Activated naive CD8-positive, alpha-beta T cell treated with anti-CD3 and anti-CD28 coated beads for 36 hours (primary cell): ENCODE measurements around the gene UMAD1. TPM values are rescaled to one million over a fixed set of nuclear protein-coding genes. Genes with fewer than 3 reads are reported as not detected.
"Not testable (repeated sequence)": the region's sequence is repeated elsewhere in the genome, so short reads cannot be mapped to it uniquely, and the experiment has no call there.

ENCODE experiments used
- DNase-seq: peaks from one replicate; pipeline ENCODE4 v3.0.0; 2021
- H3K27ac Mint-ChIP-seq: one replicate; pipeline ENCODE4 v1.8.0; 2022; ENCODE audit warnings: mild to moderate bottlenecking, moderate library complexity, mixed read lengths
- H3K27me3 Mint-ChIP-seq: one replicate; pipeline ENCODE4 v1.8.0; 2022; ENCODE audit warnings: mild to moderate bottlenecking, mixed read lengths
- H3K36me3 Mint-ChIP-seq: one replicate; pipeline ENCODE4 v1.8.0; 2021; ENCODE audit warnings: mild to moderate bottlenecking, mixed read lengths
- H3K4me1 Mint-ChIP-seq: one replicate; pipeline ENCODE4 v1.8.0; 2021; ENCODE audit warnings: mixed read lengths
- H3K4me3 Mint-ChIP-seq: one replicate; pipeline ENCODE4 v1.8.0; 2022; ENCODE audit warnings: mild to moderate bottlenecking, moderate library complexity, mixed read lengths
- H3K9me3 Mint-ChIP-seq: one replicate; pipeline ENCODE4 v1.8.0; 2022; ENCODE audit warnings: mixed read lengths
- total RNA-seq, 2 experiments: library from RNA; stranded (reverse); gene quantifications; one replicate each; pipeline ENCODE4 v1.2.3, GENCODE V29; 2021

Gene UMAD1
- total RNA-seq, 2 experiments from 2014 or later: 13.2 to 13.7 TPM

DNA sequence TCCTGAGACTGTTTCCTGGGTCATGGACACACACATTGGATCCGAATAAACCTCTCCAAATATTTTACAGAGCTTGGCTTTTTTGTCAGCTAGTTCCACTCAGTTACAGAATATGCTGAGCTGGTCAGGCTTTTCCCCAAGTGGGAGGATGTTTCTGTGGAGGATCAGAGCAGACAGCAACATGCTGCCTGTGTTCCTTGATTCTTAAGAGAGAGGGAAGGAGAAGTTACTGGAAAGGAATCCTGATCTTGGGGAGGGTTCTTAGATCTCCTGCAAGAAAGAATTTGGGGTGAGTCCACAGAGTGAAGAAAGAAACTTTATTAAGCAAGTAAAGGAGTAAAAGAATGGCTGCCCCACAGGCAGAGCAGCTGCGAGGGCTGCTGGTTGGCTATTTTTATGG is 154.7 kb downstream of the UMAD1 start:
- peaks cover 45% of the 10 kb centered on the region for H3K36me3 Mint-ChIP-seq
- H3K4me1 Mint-ChIP-seq: no peaks in the 10 kb centered on the region
- no peak for DNase-seq
- no peak overlapping the region for H3K4me3 Mint-ChIP-seq
- H3K27ac Mint-ChIP-seq: no peak overlapping the region
- no peaks in the 10 kb centered on the region for H3K27me3 Mint-ChIP-seq
- peaks cover 14% of the 10 kb centered on the region for H3K9me3 Mint-ChIP-seq

DNA sequence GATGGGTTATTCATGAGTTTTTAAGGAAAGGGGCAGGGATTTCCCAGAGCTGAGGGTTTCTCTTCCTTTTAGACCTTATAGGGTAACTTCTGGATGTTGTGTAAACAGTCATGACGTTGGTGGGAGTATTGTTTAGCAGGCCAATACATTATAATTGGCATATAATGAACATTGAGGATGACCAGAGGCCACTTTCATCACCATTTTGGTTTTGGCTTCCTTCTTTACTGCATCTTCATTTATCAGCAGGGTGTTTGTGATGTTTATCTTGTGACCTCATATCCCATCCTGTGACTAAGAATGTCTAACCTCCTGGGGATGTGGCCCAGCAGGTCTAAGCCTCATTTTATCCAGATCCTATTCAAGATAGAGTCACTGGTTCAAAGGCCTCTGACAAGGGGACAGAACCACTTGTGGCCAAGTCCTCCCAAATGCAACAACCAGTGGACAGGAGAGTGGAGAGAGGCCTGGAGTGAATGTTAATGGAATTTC is 155.1 kb downstream of the UMAD1 start:
- Mint-ChIP-seq H3K4me1 (no peaks in the 10 kb centered on the region), H3K36me3 (peaks cover 45% of the 10 kb centered on the region), H3K4me3 (no peak overlapping the region), H3K27me3 (no peaks in the 10 kb centered on the region), H3K9me3 (peaks cover 14% of the 10 kb centered on the region), H3K27ac (no peak overlapping the region)
- no peak for DNase-seq

DNA sequence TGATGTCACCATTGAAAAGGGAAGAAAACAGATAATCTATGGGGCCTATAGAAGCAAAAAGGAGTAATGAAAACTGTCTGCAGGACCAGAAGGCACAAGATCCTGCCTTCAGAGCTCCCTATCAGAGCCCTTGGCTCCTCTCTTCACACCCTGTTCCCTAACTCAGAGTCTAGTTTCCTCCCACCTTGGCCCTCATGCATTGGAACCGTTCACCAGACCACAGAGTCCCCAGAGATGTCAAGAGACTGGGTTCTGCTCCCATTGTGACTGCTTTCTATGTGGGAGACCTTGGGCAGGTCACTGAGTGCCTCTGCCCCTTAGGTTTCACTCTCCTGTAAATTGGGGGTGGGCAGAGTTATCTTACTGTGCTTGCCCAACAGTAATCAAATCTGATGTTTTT is 158.0 kb downstream of the UMAD1 start:
- Mint-ChIP-seq H3K36me3 (peaks cover 28% of the 10 kb centered on the region), H3K27me3 (no peaks in the 10 kb centered on the region), H3K4me1 (no peaks in the 10 kb centered on the region), H3K9me3 (peaks cover 14% of the 10 kb centered on the region), H3K4me3 (no peak overlapping the region), H3K27ac (no peak overlapping the region)
- no peak for DNase-seq

DNA sequence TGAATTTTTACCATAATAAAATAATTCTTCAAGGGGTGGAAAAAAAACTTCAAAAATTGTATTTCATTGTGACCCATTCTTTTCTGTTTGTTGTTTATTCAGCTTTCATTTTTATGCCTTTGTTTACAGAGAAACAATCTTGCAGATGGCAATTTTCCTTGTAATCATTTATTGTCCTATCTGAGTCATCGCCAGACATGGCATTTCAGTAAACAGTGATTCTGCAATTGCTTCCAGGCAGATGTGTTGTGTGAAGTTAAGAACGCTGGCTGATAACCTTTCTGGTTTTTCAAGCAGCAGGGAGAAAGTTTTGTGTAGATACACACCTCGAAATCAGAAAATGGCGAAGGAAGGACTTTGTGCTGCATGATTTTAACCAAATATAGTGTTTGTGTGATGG is 158.6 kb downstream of the UMAD1 start:
- Mint-ChIP-seq H3K36me3 (peaks cover 27% of the 10 kb centered on the region), H3K27ac (no peak overlapping the region), H3K4me1 (no peaks in the 10 kb centered on the region), H3K27me3 (no peaks in the 10 kb centered on the region), H3K4me3 (no peak overlapping the region), H3K9me3 (peaks cover 14% of the 10 kb centered on the region)
- DNase-seq: no peak

- H3K4me1 Mint-ChIP-seq: no peaks in the 10 kb centered on the region
- no peak overlapping the region for H3K4me3 Mint-ChIP-seq
- no peak for DNase-seq
- peaks cover 5% of the 10 kb centered on the region for H3K36me3 Mint-ChIP-seq
- no peak overlapping the region for H3K27ac Mint-ChIP-seq
- H3K27me3 Mint-ChIP-seq: no peaks in the 10 kb centered on the region
- H3K9me3 Mint-ChIP-seq: no peaks in the 10 kb centered on the region
These were observed 162.0 kb downstream of the UMAD1 start for GRCh38 chr7:7802531-7802930.

- H3K9me3 Mint-ChIP-seq: no peaks in the 10 kb centered on the region
- H3K4me1 Mint-ChIP-seq: no peaks in the 10 kb centered on the region
- no peak for DNase-seq
- no peaks in the 10 kb centered on the region for H3K27me3 Mint-ChIP-seq
- no peak overlapping the region for H3K4me3 Mint-ChIP-seq
- H3K27ac Mint-ChIP-seq: no peak overlapping the region
- no peaks in the 10 kb centered on the region for H3K36me3 Mint-ChIP-seq
These were observed 163.2 kb downstream of the UMAD1 start for GRCh38 chr7:7803715-7804178.

- H3K27ac Mint-ChIP-seq, H3K27me3 Mint-ChIP-seq, H3K36me3 Mint-ChIP-seq, H3K4me1 Mint-ChIP-seq, H3K4me3 Mint-ChIP-seq, DNase-seq, H3K9me3 Mint-ChIP-seq: not testable (repeated sequence)
These were observed 164.3 kb downstream of the UMAD1 start for GRCh38 chr7:7804822-7805221.

DNA sequence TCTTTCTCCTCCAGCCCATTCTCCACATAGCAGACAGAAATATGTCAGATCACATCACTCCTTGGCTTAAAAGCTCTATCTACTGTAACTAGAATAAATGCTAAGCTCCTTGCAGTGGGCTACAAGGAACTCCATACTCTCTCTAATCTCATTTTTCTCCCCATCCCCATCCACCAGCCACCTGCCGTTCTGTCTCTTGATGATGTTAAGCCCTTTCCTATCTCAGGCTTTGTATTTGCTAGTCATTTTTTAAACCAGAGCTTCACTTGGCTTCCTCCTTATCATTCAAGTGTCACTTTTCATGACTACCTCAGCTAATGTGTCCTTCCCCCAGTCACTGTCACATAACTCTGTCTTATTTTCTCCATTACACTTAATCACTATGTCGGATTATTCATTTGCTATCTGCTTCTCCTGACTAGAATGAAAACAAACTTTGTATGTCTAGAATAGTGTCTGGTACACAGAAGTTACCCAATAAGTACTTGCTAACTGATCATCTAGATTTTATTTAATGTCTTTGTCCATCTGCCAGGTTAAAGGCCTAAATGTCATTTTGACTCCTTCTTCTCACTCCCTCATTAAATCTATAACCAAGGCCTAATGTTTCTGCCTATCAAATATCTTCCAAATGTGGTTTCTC is 165.1 kb downstream of the UMAD1 start:
- Mint-ChIP-seq H3K4me1 (no peaks in the 10 kb centered on the region), H3K4me3 (no peak overlapping the region), H3K36me3 (no peaks in the 10 kb centered on the region), H3K9me3 (no peaks in the 10 kb centered on the region), H3K27ac (no peak overlapping the region), H3K27me3 (no peaks in the 10 kb centered on the region)
- no peak for DNase-seq

DNA sequence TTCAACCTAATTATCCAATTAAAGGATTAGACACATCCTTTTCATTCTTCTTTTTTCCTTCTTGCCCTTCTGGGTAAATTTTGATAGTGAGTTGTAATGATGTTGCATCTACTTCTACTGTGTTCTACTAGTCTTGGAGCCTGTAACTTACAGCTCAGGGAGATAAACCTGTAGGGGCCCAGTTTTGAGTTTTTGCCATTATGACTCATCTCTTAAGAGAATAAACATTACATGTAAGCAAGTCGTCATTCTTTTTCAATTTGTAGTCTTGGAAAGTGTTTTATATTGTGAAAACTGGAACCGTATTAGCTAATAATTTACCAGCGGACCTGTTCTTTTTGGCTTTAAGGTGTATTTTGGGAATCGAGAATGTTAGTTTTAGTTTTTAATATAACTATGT is 167.6 kb downstream of the UMAD1 start:
- Mint-ChIP-seq H3K27ac (no peak overlapping the region), H3K4me1 (no peaks in the 10 kb centered on the region), H3K9me3 (no peaks in the 10 kb centered on the region), H3K27me3 (no peaks in the 10 kb centered on the region), H3K4me3 (no peak overlapping the region), H3K36me3 (peaks cover 5% of the 10 kb centered on the region)
- no peak for DNase-seq

DNA sequence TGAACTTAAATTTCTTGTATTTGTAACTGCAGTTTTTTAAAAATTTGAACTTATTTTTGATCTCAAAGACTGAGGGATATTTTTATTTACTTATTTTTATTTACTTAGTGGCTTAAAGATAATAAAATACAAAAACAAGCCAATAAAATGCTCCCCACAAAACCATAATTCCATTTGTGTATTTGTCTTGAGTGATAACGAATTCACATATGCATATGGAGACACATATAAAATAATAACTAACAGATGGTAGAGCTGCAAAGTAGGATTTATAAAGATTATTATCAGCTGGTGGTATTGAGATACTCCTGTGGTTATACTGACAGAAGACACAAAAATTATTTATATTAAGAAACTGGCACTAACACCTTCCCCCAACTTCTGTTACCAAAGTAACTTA is 168.1 kb downstream of the UMAD1 start:
- Mint-ChIP-seq H3K9me3 (no peaks in the 10 kb centered on the region), H3K4me3 (no peak overlapping the region), H3K27ac (no peak overlapping the region), H3K36me3 (peaks cover 7% of the 10 kb centered on the region), H3K4me1 (no peaks in the 10 kb centered on the region), H3K27me3 (no peaks in the 10 kb centered on the region)
- DNase-seq: no peak

DNA sequence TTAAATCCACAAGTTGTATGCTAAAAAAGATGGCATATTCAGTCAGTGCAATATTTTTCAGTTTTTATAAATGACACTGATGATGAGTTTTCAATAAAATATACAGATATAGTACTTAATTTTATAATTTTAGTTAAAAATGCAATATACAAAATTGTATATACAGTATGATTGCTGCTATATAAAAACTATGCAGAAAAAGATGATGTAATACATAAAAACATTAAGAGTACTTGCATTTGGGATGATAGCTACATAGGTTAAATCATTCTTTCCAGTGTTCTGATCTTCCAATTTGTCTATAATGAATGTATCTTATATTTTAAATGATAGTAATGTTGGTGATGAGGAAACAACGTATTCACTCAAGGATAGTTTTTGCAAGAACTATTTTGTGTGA is 169.8 kb downstream of the UMAD1 start:
- Mint-ChIP-seq H3K4me1 (peaks cover 2% of the 10 kb centered on the region), H3K27ac (no peak overlapping the region), H3K4me3 (no peak overlapping the region), H3K27me3 (no peaks in the 10 kb centered on the region), H3K9me3 (no peaks in the 10 kb centered on the region), H3K36me3 (peaks cover 17% of the 10 kb centered on the region)
- no peak for DNase-seq

GRCh38 chr7:7810826-7811225 is 170.3 kb downstream of the UMAD1 start:
- Mint-ChIP-seq H3K27me3 (no peaks in the 10 kb centered on the region), H3K9me3 (no peaks in the 10 kb centered on the region), H3K27ac (no peak overlapping the region), H3K36me3 (peaks cover 20% of the 10 kb centered on the region), H3K4me3 (no peak overlapping the region), H3K4me1 (peaks cover 7% of the 10 kb centered on the region)
- no peak for DNase-seq

DNA sequence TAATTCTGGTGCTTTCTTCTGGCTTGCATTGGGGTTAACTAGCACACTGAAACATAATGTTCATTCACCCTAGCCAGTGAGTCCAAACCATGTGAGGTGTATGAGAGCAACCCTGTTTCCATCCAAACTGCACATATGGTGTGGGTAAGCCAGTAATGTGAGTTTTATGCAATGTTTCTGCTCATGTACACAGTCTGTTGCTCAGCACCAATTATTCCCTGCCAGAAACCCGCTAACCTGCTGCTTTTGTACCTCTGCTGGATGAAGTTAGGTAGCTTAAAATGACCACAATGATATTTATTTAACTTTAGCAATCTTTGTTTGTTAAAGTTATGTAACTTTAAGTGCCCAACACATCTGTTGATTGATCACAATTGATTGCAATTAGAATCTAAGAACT is 171.6 kb downstream of the UMAD1 start:
- H3K4me3 Mint-ChIP-seq: no peak overlapping the region
- H3K4me1 Mint-ChIP-seq: peaks cover 17% of the 10 kb centered on the region
- H3K9me3 Mint-ChIP-seq: no peaks in the 10 kb centered on the region
- no peak overlapping the region for H3K27ac Mint-ChIP-seq
- DNase-seq: no peak
- no peaks in the 10 kb centered on the region for H3K27me3 Mint-ChIP-seq
- H3K36me3 Mint-ChIP-seq: peaks cover 27% of the 10 kb centered on the region

- H3K4me3 Mint-ChIP-seq: no peak overlapping the region
- H3K4me1 Mint-ChIP-seq: peaks cover 20% of the 10 kb centered on the region
- H3K27me3 Mint-ChIP-seq: no peaks in the 10 kb centered on the region
- H3K9me3 Mint-ChIP-seq: peaks cover 3% of the 10 kb centered on the region
- no peak overlapping the region for H3K27ac Mint-ChIP-seq
- H3K36me3 Mint-ChIP-seq: peaks cover 34% of the 10 kb centered on the region
- no peak for DNase-seq
These were observed 174.8 kb downstream of the UMAD1 start for GRCh38 chr7:7815395-7815794.

DNA sequence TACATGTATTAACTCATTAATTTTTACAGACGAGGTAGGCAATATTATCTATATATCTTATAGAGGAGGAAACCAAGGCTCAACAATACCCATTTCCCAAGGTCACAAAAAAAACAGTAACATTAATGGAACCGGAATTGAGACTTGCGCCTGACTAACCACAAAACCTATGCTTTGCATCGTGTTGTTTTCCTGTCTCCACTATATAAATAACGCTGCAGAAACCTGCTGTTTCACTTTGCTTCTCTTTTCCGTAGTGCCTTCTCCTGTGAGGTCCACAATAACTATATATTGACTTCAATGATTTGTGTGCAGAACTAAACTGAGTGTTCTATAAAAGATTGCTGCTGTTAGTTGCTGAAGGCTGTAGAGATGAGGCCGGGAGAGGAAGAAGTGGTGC is 175.5 kb downstream of the UMAD1 start:
- H3K4me1 Mint-ChIP-seq: peaks cover 22% of the 10 kb centered on the region
- DNase-seq: no peak
- no peak overlapping the region for H3K4me3 Mint-ChIP-seq
- H3K27me3 Mint-ChIP-seq: no peaks in the 10 kb centered on the region
- peaks cover 34% of the 10 kb centered on the region for H3K36me3 Mint-ChIP-seq
- peaks cover 3% of the 10 kb centered on the region for H3K9me3 Mint-ChIP-seq
- H3K27ac Mint-ChIP-seq: no peak overlapping the region

- Mint-ChIP-seq H3K27me3 (no peaks in the 10 kb centered on the region), H3K27ac (no peak overlapping the region), H3K9me3 (peaks cover 3% of the 10 kb centered on the region), H3K36me3 (peaks cover 34% of the 10 kb centered on the region), H3K4me1 (peaks cover 22% of the 10 kb centered on the region), H3K4me3 (no peak overlapping the region)
- DNase-seq: peak; percentile 8
These were observed 176.4 kb downstream of the UMAD1 start for GRCh38 chr7:7816816-7817536.
